T-helper 2 cell treated with Interferon-gamma antibody and Interleukin-4, amounts not matched to agents 100 ng/mL and 5 ng/mL, for 36 hours (primary cell): ENCODE measurements around the gene IL1RN. TPM values are rescaled to one million over a fixed set of nuclear protein-coding genes. Genes with fewer than 3 reads are reported as not detected.

Source experiments
- intact Hi-C: fragments of 100-400 bp; cut with micrococcal nuclease; formaldehyde crosslinking; loops from one replicate; pipeline ENCODE4 v1.15.1; 2023
- total RNA-seq: library from RNA; stranded (reverse); gene quantifications from 2 replicates; pipeline ENCODE4 v1.2.3, GENCODE V29; 2022

IL1RN gene
- total RNA-seq, 1 donor from 2014 or later, result 0.70 TPM

DNA sequence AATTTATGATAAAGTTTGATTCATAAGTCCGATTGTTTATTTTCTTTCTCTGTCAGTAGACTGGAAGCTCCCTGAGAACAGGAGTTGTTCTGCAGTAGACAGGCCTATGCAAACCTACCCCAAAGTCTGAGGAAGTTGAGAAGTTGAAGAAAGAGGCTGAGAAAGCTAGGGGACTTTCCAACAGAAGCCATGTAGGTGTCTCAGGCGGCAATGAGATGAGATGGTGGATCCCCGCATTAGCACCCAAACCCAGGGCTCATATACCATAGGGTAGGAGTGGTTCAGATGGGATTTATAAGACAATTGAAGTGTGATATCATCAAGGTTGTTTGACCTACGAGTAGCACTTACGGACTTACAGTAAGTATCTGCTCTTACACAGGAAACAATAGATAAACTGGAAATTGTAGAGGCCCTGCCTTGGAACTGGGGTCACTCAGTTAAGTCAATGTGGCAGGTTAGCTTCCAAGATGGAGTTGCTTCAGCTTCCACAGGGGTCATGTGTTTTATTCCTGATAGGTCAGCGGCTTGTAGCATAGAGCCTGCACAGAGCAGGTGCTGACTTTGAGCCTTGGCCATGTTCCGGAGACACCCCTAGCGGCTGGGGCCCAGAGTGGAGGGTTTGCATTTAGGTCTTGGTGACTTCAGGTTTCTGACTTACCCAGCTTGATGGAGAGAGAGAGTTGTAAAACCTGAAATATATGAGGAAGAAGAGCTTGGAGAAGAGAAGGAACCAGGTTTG is 44.1 kb downstream of the IL1RN start:
- intact Hi-C loops, result loop anchor here (10.0 kb wide), 4 partner anchors 177 to 713 kb away; partner anchors contain the start of genes CKAP2L and SLC20A1

DNA sequence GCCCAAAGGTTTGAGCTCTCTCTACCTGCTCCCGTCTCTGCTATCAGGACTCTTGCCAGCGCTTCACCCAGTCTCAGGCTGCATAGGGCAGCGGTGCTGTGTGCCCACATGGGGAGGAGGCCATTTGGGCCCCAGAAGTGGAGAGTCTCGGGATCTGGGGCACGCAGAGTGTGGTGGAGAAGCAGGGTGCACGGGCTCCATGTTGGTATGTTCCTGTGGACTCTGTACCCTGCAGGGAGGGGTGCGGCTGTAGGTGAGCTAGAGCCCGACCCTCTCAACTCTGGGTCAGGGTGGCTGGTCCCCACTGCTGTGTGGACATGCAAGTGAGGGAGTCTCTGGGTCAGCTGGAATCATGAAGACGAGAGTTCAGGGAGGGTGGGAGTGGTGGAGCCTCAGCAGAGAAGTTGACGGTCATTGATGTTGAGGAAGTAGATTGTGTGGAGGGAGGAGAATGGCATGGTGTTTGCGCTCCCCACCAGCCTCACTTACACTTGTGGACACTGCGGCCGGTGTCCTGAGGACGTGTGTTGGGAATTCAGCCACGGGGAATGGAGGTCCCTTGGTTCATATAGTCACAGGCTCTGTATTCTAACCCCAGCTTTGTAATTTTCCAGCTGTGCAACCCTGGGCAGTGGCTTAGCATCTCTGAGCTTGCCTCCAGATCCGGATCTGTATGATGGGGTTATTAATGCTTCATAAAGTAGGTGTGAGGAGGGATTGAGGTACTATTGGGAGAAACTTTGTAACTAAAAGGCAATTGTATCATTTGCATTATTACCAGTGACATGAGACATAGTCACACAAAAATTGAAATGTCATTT is 45.5 kb downstream of the IL1RN start:
- intact Hi-C loops, result loop anchor here (1.0 to 10.0 kb wide), 6 partner anchors 16 to 712 kb away; partner anchors contain the start of genes CKAP2L and SLC20A1

DNA sequence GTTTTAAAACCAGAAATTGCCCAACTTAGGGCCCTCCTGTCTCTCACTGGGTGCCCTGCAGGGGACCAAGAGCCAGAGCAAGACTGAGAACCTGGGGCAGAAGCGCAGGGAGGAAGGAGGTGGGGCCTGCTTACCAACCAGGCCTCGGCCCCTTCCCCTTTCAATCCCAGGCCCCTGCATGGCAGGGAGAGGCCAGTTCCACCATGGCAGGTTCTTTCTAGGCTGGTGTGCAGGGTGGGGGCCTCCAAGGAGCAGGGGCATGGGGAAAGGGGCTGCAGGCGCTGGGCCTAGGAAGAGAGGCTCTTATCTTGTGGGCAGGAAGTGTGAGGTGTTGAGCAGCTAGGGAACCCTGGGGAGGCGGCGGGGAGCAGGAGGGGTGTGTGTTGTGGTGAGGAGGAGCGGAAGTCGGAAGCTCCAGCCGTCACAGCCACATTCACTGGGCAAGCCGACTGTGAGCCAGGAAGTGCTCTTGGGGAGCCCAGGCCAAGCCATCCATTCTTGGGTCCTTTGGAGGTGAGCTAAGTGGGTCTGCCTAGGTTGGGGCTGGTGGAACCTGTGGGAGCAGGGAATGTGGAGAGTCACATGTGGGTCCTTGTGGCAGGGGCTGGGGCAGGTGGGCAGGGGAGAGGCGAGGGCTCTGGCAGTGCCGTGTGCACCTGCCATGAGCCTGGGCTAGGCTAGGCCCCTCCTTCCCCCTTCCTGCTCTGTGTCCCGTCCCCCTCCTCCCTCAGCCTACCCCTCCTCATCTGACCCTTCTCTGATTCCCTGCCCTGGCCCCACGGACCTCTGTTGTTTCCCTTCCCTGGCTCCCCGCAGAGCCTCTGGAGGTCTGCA is 46.4 kb downstream of the IL1RN start, which contains the start of gene PSD4:
TSS of gene PSD4 (plus strand) at position 430 of the 834 bp plus-strand sequence. CDS start 8,486 bp downstream, outside the sequence.
- intact Hi-C loops, result loop anchor here (1.0 to 10.0 kb wide), 6 partner anchors 16 to 711 kb away; partner anchors contain the start of genes CKAP2L and SLC20A1

DNA sequence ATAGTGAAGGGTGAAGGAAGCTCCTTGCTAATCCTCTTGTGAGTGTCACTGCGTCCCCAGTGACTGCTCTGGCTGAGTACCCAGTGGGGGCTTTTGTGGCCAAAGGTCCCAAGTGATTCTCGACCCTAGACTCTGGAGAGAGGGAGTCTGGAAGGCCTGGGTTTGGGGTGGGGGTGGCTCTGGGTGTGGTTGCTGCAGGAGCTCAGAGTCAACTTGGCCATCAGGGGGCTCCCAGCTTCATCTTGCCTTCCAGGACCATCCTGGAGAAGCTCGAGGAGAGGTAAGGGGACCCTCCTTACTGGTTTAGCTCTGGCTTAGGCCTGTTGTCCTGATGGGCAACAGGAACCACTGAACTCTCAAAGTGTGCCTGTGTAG is 47.0 kb downstream of the IL1RN start:
- intact Hi-C loops, result loop anchor here (10.0 kb wide), 4 partner anchors 180 to 710 kb away; partner anchors contain the start of genes CKAP2L and SLC20A1

DNA sequence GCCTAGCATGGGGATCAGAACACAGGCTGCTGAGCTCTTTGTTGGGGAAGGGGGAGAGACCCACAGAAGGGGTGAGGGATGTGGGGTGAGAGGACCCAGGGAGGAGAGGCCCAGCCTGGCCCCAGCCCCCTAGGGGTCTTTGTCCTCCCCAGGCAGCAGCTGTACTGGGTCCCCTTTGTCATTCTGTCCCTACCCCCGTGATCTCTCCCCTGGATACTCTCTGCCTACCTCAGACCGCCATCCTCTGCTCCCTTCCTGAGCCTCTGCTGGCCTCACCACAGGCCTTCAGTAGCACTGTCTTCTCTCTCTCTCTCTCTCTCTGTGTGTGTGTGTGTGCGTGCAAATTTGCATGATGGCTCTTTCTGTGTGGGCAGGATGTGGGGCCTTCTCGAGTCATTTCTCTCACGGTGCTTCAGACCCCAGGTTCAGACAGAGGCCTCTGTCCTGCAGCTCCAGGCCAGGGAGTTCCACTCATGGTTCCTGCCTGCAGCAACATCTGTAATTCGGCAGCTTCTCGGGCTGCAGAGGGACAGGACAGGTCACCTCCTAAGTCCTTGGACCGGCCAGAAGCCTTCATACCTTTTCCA is 47.7 kb downstream of the IL1RN start:
- intact Hi-C loops, result loop anchor here (1.0 to 10.0 kb wide), 5 partner anchors 37 to 710 kb away; partner anchors contain the start of genes CKAP2L and SLC20A1

DNA sequence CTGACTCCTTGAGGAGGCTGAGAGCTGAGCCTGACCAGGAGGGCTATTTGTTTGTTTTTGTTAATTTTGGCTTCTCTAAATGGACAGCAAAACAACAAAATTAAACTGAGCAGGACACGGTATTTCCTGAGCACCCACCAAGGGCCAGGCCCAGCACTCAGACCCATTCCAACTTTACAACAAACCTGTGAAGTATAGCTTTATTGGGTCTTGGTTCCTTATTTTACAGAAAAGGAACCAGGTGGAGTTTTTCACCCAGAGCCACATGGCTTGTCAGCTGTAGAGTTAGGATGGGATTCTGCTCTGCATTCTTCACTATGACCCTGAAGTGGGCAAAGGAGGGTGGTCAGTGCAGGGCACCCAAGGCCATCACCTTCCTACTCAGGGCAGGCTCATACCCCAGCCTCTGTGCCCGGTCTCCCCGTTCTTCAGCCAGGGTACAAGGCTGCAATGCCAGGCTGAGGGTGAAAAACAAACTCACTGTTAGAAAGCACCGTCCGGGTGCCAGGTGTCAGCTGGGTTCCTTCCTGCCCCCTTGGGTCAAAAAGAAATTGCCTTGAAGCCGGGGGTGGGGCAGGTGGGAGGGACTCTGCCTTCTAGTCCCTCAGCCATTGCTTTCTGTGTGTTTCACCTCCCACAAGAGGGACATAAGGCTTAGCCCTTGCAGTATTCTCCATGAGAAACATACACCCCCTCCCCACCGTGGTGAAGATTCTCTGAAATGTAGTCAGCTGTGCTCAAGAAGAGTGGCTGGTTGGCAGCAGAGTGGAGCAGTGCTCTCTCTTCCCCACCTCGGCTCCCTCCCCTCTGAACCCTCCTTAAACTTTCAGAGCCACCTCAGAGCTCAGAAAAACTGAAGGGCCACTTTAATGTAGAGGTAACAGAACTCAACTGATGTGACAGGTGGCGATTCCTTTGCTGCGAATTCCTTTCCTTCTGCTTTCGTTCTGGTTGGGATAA is 48.6 kb downstream of the IL1RN start:
- intact Hi-C loops, result loop anchor here (1.0 to 10.0 kb wide), 5 partner anchors 38 to 709 kb away; partner anchors contain the start of genes CKAP2L and SLC20A1

DNA sequence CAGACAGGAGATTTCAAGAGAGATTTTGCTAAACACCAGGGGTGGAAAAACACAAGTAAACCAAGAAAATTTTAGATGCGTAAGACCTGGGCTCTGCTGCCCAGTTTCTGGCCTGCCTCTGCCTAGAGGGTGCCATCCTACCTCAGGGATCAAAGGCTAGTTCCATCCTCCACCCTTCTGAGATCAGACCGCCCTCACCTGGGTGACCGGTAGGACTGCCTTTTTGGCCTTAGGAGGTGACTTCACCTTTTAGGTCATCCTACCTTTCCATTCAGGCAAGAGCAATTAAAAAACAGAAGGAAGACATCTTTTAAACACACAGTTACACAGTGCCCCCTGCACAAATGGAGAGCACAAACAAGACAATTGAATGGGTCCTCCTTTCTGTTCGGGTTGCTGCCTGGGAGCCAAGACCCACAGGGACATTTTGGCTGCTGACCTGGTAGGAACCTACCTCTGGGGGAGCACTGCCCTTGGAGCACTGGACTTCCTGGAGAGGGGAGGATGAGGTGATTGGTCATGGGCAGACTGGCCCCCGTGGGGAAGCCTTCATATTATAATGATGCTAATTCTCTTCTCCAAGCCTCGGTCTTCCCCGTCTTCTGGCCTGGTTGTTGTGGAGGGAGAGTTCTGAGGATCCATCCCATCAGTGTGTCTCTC is 49.4 kb downstream of the IL1RN start:
- intact Hi-C loops, result loop anchor here (10.0 kb wide), 4 partner anchors 182 to 708 kb away; partner anchors contain the start of genes CKAP2L and SLC20A1

DNA sequence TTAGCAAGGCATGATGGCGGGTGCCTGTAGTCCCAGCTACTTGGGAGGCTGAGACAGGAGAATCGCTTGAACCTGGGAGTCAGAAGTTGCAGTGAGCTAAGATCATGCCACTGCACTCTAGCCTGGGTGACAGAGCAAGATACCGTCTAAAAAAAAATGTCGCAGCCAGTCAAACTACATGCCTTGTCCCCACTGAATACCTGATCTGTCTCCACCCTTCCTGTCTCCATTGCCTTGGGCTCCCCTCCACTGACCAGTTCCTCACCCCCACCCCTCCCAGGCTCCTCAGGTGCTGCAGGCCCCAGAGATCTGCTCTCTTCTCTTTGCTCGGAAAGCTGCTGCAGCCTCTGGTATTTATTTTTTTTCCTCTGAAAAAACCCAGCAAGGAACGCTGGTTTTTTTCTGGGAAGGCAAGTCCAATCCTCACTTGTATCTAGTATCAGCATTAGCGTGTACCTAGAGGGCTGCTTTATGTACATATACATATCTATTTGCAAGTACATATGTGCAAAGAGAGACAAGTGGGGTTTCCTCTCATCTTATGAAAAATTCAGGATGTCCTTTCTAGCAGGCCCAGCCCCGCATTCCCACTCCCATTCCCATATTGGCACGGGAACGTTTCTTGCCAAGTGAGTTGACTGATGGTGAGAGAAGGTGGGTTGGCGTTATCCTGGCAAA is 50.8 kb downstream of the IL1RN start:
- intact Hi-C loops, result loop anchor here (10.0 kb wide), 4 partner anchors 183 to 707 kb away; partner anchors contain the start of genes CKAP2L and SLC20A1

DNA sequence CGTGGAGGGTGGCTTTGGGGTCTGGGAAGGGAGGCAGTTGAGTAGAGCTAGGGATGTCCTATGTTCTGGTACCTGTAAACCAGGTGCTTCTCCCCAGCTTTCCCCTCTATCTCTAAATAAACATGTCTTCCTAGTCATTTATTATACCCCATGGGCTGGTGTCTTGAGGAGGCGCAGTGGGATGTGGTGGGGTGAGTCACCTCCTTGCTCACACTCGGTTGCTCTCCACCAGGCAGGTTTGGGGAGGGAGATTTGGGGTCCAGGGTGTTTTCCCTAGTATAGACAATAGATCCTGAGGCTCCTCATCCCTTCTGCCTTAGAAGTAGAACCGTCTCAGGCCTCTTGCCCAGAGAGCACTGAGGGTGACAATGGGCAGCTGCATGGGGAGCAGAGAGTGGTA is 51.5 kb downstream of the IL1RN start:
- intact Hi-C loops, result loop anchor here (10.0 kb wide), 4 partner anchors 184 to 706 kb away; partner anchors contain the start of genes CKAP2L and SLC20A1

DNA sequence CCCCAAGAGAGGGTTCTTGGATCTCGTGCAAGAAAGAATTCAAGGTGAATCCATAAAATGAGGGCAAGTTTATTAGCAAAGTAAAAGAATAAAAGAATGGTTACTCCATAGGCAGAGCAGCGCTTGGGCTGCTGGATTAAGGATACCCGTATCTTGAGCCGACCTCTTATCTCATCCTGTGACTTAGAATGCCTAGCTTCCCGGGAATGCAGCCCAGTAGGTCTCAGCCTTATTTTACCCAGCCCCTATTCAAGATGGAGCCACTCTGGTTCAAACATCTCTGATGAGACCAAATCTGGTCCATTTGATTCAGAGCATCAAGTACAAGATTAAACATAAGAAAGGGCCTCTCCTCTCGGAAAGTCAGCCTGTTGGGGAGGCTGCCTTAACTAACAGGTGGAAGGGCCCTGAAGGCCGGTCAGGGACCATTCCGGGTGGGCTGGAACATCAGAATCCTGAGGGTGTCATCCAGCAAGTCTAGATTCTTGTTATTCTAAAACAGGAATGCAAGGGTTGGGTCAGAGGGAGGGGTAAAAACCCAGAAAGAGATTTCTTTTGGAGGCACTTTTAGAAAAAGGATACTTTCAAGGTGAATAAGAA is 52.1 kb downstream of the IL1RN start:
- intact Hi-C loops, result loop anchor here (10.0 kb wide), 4 partner anchors 185 to 705 kb away; partner anchors contain the start of genes CKAP2L and SLC20A1

DNA sequence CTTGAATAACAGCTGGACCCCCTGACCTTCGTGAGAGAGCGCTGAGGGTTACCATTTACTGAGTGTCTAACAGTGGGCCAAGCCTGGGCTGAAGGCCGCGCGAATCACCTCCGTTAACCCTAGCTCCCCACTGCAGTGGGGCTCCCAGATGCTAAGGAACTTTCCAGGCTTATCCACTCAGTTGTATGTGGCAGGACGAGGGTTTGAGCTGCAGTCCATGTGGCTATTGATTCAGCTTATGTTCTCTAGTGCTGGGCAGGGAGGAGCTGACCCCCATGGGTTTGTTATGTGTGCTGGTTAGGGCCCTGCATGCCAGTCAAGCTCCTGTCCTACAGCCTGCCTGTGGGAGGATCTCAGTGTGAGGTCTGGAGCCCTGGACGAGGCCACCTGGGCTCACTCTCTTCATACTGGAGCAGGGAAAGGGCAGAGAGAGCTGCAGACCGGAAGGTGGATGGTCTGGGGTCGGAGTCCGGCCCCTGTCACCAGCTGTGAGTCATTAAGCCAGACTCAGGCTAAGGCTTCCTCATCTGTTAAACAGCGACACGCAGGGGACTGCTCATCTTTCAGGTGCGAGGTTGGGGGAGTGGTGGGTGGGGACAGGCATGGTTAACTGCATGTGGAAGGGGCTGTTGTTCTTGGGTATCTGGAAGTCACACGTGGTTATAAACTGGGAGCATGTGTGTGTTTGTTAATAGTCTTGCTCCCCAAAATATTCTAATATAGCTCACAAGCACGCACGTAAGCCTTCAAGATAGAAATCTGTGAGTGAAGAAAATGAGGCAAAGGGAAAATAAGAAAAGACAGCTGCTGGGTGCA is 52.9 kb downstream of the IL1RN start:
- intact Hi-C loops, result no loop called here

DNA sequence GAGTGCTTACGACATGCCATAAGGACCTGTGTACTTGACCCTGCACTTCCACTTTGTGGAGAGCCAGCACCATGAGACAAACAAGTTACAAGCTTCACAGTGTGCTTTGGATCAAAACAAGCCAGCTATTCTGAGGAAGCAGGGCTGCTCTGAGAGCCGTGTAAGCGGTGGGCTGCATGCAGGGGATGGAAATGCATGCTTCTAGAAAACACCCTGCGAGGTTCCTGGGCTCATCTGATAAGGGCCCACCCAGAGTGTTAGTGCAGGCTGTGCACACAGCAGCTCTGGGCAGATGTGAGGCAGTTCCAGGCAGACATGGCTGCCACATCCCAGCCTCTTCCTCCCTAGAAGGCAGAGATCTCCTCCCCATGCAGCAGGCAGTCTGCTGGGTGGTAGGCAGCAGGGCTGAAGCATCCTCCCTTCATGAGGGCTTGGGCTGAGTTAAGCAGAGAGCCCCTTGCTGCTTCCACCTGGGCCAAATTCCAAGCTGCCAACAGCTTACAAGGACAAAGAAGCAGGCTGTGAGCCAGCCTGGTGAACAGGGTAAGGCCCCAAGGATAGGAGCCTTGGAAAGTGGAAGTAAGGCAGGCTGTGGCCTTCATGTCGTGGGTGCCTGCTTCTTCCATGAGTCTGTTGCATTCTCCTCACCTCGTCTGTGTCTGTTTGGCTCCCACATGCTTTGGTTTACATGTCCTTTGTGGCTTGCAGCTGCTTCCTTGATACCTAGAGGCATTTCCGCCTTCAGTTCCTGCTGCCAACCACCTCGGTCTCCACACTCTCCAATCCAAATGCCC is 54.1 kb downstream of the IL1RN start:
- intact Hi-C loops, result loop anchor here (1.0 kb wide), 1 partner anchor 97 kb away; no protein-coding TSS in a partner anchor

DNA sequence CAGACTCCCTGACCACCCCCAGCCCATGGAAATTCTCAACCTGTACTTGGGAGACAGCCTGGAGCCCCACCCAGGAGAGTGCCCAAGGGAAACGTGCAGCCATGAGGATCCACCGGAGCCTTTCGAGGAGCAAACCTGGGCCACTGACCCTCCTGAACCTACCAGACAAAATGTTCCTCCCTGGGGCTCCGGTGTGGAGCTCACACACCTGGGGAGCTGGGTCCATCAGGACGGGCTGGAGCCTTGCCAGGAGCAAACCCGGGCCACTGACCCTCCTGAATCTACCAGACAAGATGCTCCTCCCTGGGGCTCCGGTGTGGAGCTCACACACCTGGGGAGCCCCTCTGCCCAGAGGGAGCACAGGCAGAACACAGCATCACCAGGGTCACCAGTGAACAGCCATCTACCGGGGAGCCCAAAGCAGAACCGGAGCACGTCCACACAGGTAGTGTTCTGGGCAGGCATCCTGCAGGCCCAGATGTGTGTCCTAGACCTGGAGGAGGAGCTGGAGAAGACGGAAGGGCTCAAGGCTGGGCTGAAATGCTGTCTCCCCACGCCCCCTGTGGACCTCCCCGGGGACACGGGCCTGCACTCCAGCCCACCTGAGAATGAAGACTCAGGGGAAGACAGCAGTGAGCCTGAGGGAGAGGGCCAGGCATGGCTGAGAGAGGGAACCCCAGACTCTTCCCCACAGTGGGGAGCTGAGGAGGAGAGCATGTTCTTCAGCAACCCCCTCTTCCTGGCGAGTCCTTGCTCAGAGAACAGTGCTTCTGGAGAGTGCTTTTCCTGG is 55.3 kb downstream of the IL1RN start:
- intact Hi-C loops, result no loop called here

DNA sequence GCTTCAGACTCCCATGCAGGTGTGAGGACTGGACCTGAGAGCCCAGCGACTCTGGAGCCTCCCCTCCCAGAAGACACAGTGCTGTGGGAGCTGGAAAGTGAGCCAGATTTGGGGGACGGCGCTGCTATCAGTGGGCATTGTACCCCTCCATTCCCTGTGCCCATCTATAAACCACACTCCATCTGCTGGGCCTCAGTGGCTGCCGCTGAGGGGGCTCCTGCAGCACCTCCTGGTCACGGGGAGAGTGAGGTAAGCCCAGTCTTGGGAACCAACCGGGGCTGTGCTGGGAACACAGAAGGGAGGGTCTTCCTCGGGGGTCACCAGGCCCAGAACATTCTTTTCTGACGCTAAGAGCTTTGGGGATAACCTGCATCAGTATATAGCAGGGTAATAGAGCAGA is 55.9 kb downstream of the IL1RN start:
- intact Hi-C loops, result no loop called here
